Activated CD8-positive, alpha-beta memory T cell treated with anti-CD3 and anti-CD28 coated beads for 4 hours (primary cell): ENCODE results near the gene ZNF33B.
"Not testable (repeated sequence)": the region's sequence is repeated elsewhere in the genome, so short reads cannot be mapped to it uniquely, and the experiment has no call there.

Experiments
- DNase-seq, 2 donors: peaks; one replicate each; pipeline ENCODE4 v3.0.0-alpha.2; 2020; ENCODE audit warnings: low read depth in 2 of 2

Gene ZNF33B

DNA sequence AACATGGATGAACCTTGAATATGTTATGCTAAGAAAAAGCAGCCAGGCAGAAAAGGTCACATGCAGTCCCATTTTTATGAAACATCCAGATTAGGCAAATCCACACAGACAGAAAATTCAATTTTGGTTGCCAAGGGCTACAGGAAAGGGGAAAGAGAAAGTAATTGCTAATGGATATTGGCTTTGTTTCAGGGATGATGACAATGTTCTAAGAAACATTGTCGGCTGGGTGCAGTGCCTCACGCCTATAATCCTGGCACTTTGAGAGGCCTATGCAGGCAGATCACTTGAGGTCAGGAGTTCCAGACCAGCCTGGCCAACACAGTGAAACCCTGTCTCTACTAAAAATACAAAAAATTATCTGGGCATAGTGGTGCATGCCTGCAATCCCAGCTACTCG, 23.0 kb downstream of the ZNF33B start:
- no peak for DNase-seq

DNA sequence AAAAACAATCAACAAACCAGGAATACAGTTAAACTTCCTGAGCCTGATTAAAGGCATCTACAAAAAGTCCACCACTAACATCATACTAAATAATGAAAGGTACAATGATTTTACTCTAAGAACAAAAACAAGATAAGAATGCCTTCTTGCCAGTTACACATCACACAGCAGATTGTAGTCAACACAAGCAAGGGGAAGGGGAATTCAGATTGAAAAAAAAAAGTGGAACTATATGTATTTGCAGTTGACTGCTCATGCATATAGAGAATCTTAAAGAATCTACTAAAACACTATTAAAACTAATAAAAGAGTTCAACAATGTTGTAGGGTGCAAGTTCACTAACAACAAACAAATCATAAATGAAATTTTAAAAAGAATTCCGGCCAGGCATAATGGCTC, 28.5 kb downstream of the ZNF33B start:
- no peak for DNase-seq

DNA sequence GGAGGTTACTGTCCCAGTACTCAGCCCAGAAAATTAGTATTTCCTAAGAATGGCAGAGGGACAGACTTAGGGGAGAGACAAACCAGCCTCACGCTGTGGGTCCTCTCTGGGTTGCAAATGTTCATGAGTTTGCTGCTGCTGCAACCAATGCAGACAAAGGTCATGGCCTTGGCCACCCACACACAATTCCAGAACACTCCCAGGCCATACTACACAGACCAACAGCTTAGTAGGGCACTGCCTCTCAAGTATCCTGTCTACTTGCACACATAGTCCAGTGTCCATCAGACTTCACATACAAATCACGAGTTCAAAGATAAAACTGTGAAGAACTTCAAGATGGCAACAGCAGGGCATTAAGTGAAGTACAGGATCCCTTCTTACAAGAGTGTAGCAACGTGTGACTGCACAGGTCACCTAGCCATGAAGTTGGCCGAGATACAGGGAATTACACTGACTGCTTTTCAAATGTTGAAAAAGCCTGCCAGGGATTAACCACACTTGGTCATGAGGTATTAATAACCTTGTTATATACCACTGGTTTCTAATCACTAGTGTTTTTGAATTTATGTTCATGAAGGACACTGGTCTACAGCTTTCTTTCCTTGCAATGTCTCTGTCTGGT, 40.0 kb downstream of the ZNF33B start:
- DNase-seq: no peak

DNA sequence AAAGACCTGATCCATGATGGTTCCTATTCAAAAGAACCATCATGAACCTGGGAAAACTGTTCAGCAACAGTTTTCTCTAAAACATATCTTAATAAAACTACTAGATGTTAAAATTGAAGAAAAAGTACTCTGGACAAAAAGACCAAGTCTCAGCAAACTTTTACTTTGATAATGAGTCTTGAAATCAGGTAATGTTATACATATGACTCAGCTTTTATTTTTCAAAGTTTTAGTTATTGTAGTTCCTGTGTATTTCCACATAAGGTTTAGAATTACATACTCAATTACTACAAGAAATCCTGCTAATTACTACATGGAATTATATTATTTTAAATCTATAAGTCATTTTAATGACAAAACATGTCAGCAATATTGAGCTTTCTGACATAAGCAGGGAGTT, 42.2 kb downstream of the ZNF33B start:
- DNase-seq: no peak

DNA sequence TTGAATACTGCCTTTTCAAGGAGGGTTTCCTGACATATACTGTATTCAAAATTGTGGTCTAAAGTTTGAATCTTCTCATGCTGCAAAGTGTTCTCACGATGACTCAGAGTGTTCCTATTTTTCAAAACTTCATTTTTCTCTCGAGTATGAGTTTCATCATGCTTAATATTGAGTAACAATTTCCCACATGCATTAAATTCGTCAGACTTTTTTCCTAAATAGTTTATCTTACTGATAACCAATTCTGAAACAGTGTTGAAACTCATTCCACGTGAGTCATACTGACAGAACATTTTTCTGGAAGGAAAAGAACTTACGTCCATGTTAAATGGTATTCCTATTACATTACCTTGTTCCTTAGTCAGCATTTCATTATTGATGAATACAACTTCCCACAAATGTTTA, 44.1 kb downstream of the ZNF33B start:
- no peak for DNase-seq

DNA sequence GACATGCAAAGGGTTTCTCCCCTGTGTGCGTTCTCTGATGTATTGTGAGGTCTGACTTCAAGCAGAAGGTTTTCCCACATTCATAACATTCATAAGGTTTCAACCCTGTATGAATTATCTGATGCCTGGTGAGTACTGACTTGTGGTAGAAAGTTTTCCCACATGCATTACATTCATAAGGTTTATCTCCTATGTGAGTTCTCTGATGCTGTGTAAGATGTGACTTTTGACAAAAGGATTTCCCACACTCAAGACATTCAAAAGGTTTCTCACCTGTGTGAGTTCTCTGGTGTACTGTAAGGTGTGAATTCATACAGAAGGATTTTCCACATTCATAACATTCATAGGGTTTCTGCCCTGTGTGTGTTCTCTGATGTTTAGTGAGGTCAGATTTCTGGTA, 45.1 kb downstream of the ZNF33B start:
- no peak for DNase-seq

DNA sequence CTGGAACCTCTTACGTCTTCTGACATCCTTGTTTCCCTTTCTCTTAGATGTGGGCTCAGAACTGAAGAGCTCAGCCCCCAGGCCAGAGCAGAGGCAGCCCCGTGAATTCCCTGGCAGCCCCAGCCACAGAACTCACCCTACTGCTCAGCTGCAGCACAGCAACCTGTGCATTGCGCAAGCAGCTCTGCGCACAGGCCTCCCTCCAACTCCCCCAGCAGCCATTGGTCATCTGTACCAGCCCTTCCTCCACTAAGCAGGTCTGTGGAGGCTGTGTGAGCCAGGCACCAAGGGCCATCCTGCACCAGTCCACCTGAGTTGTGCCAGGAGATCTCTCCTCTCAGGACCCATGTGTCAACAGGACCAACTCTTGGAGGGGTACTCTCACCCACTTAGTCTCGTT, 54.5 kb downstream of the ZNF33B start:
- no peak for DNase-seq

- DNase-seq: no peak
Observed at GRCh38 chr10:42578019-42578418, 60.4 kb downstream of the ZNF33B start.

DNA sequence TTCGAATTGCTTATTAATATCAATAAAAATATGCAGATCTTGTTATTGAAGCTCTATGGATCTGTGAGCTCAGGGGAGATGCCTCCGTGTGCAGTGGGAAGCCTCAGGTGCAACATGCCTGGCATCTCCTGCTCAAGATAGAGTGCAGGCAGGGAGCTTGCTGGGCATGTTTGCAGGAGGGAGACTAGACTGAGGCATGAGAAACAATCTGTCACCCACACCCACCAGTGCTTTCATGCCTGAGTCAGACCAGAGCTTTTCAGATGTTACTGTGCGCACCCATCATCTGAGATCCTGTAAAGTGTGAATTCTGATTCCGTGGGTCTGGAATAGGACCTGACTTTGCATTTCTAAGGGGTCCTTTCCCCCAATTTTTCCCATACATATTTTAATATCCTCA, 62.0 kb downstream of the ZNF33B start:
- no peak for DNase-seq

DNA sequence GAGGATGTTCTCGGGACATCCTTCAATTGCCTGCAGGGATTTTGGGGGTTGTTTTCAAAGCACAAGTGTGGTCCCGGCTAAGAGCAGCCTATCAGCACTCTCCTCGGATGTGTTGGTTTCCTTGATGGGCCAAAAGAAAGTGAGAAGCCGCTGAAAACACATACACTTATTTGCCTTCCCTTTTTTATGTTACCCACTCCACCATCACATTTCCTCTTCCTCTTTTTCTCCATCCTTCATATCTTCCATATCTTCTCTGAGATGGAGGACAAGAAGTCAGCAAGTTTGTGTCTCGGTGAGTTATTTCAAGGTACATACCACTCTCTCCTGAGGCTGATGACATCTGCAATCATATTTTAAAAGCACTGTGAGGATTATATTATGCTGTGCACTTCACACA, 64.0 kb downstream of the ZNF33B start:
- no peak for DNase-seq

DNA sequence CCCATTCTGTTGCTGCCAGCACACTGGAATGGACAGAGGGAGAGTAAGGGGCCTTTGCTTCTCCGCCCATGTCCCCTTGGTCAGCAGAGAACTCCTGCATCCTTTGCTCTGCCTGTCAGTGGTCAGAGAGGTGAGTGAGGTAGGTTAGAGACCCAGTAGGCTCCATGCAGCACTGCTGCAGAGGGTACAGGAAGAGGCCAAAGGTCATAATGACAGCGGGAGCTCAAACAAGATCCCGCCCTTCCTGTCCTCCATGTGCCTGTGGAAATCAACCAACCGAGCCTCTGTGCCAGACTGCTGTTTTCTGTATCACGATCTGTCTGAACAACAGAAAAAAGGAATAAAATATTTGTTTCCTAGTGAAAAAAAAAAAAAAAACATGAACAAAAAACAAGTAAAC, 81.4 kb downstream of the ZNF33B start:
- no peak for DNase-seq

- DNase-seq: not testable (repeated sequence)
Observed at GRCh38 chr10:42553576-42553975, 84.8 kb downstream of the ZNF33B start.

DNA sequence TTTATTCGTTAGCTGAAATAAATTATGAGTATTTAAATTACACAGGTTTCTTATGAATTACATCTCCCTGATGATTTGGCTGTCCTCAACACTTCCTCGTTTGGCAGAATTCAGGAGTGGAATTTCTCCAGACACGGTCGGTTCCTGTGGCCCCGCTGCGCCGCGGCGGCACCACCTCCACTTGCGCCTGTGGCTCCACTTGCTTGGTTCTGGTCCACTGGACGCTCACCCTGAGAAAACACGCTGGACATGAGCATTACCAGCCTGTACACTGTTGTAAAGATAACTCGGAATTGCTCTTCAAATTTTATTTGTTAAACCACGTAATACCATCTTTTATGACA, 85.3 kb downstream of the ZNF33B start:
- DNase-seq: no peak

GRCh38 chr10:42552188-42553063, 85.9 kb downstream of the ZNF33B start:
- peak; percentile 90 to 91 for DNase-seq

- DNase-seq: no peak
Observed at GRCh38 chr10:42551582-42552187, 86.7 kb downstream of the ZNF33B start.

GRCh38 chr10:42549851-42550250, 88.5 kb downstream of the ZNF33B start:
- DNase-seq: no peak

- no peak for DNase-seq
Observed at GRCh38 chr10:42548254-42548653, 90.1 kb downstream of the ZNF33B start.

- no peak for DNase-seq
Observed at GRCh38 chr10:42544945-42545344, 93.4 kb downstream of the ZNF33B start.

GRCh38 chr10:42543840-42544372, 94.5 kb downstream of the ZNF33B start:
- DNase-seq: no peak
